Skeletal muscle satellite cell (primary cell): ENCODE results near the gene CALHM3.

Source experiments
- H3K27me3 ChIP-seq: 2 replicates; pipeline ENCODE4 v1.7.0; 2013; ENCODE audit warnings: low read length; ENCODE audit not compliant: control insufficient read depth, insufficient read depth
- H3K36me3 ChIP-seq: 2 replicates; pipeline ENCODE4 v1.7.0; 2013; ENCODE audit warnings: mild to moderate bottlenecking, control low read depth, low read length; ENCODE audit not compliant: insufficient read depth
- H3K4me1 ChIP-seq: 2 replicates; pipeline ENCODE4 v1.7.0; 2013; ENCODE audit warnings: low read length; ENCODE audit not compliant: control insufficient read depth, insufficient read depth
- H3K4me2 ChIP-seq: 2 replicates; pipeline ENCODE4 v1.7.0; 2013; ENCODE audit warnings: mild to moderate bottlenecking, low read length
- H3K4me3 ChIP-seq: 2 replicates; pipeline ENCODE4 v1.7.0; 2013; ENCODE audit warnings: low read length
- H3K9ac ChIP-seq: 2 replicates; pipeline ENCODE4 v1.7.0; 2013; ENCODE audit warnings: mild to moderate bottlenecking, low read depth, low read length, moderate library complexity
- H3K9me3 ChIP-seq: replicated peaks from 2 replicates; pipeline ENCODE4 v1.7.0; 2013; ENCODE audit warnings: mild to moderate bottlenecking, control low read depth, low read length

CALHM3 gene

GRCh38 chr10:103452506-103453230 is 26.4 kb downstream of the CALHM3 start:
- Histone ChIP-seq H3K9ac (peak overlapping the region; percentile 89), H3K4me2 (peak overlapping the region; percentile 95), H3K4me3 (peak overlapping the region; percentile 91), H3K36me3 (peaks cover 18% of the 10 kb centered on the region), H3K9me3 (no peaks in the 10 kb centered on the region), H3K27me3 (no peaks in the 10 kb centered on the region), H3K4me1 (peaks cover 39% of the 10 kb centered on the region)

GRCh38 chr10:103451831-103452505 is 27.1 kb downstream of the CALHM3 start, which contains the start of gene CALHM2:
Gene CALHM2 (minus strand): TSS chr10:103452370. CDS start chr10:103449941, 2,429 bp downstream.
- Histone ChIP-seq H3K9ac (peak within 1 kb of the TSS; percentile 89), H3K36me3 (peaks cover 25% of the 10 kb centered on the region), H3K4me3 (peak within 1 kb of the TSS; percentile 91), H3K4me2 (peak within 1 kb of the TSS; percentile 95), H3K9me3 (no peaks in the 10 kb centered on the region), H3K27me3 (no peaks in the 10 kb centered on the region), H3K4me1 (peaks cover 46% of the 10 kb centered on the region)

DNA sequence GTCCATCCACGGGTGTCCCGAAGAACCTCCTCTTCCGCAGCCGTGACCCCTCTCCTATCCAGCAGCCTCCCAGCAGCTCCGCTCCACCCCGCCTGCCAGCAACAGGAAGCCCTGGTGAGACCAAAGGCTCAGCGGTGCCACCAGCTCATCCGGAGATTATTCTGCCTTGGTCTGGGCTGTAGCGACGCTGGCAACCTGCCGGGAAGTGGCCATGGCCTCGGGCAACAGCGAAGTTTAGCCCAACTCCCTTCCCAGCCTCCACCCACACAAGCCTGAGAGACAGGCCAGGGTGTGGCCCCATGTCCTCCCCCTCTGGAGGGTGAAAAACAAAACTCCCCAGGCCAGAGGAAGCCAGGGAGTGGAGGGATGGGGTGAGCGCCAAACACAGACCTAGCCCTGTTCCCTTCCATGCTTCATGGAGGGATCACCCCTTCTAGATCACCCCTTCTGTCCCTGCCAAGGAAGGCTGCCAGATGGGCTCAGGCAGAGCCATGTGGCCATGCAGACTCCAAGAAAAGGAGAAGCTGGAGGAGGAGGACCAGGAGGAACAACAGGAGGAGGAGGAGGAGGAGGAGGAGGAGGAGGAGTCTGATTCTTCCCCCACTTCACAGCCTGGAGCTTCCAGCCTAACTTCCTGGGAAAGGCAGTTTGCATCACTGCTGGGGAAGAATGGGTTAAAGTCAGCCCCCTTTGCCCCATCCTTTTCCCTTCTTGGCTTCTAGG is 27.8 kb downstream of the CALHM3 start:
- peak overlapping the region; percentile 89 for H3K9ac ChIP-seq
- H3K4me2 ChIP-seq = peak overlapping the region; percentile 95
- peak overlapping the region; percentile 91 for H3K4me3 ChIP-seq
- peaks cover 53% of the 10 kb centered on the region for H3K4me1 ChIP-seq
- H3K27me3 ChIP-seq = no peaks in the 10 kb centered on the region
- H3K36me3 ChIP-seq = peaks cover 33% of the 10 kb centered on the region
- no peaks in the 10 kb centered on the region for H3K9me3 ChIP-seq

GRCh38 chr10:103450201-103450695 is 28.8 kb downstream of the CALHM3 start:
- Histone ChIP-seq H3K9ac (peak overlapping the region; percentile 89), H3K27me3 (no peaks in the 10 kb centered on the region), H3K4me1 (peaks cover 61% of the 10 kb centered on the region), H3K9me3 (no peaks in the 10 kb centered on the region), H3K4me2 (peak overlapping the region; percentile 95), H3K4me3 (peak overlapping the region; percentile 91), H3K36me3 (peaks cover 41% of the 10 kb centered on the region)

- peaks cover 48% of the 10 kb centered on the region for H3K36me3 ChIP-seq
- H3K4me3 ChIP-seq = peak overlapping the region; percentile 91
- no peaks in the 10 kb centered on the region for H3K27me3 ChIP-seq
- H3K9me3 ChIP-seq = no peaks in the 10 kb centered on the region
- peak overlapping the region; percentile 95 for H3K4me2 ChIP-seq
- H3K9ac ChIP-seq = no peak overlapping the region
- peaks cover 61% of the 10 kb centered on the region for H3K4me1 ChIP-seq
Observed at GRCh38 chr10:103449208-103450144, 29.6 kb downstream of the CALHM3 start.

DNA sequence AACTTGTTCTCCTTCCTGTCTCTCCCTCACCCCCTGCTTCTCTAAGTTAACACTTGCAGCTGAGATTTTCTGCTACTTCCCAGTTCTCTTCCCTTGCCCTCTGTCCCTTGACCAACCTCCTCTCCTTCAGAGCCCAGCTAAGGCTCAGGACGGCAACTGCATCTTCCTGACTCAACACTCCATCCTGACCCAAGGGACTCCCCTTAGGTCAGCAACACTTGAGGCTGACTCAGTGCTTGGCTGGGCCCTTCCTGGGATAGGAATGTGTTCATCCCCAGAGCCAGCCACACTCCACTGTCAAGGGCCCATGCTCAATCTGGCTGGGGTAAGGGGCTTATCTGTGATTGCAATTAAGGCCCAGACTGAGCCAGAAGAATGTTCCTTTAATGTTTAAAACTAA is 30.3 kb downstream of the CALHM3 start:
- Histone ChIP-seq H3K4me2 (peak overlapping the region; percentile 55), H3K4me1 (peaks cover 61% of the 10 kb centered on the region), H3K36me3 (peaks cover 56% of the 10 kb centered on the region), H3K9me3 (no peaks in the 10 kb centered on the region), H3K9ac (no peak overlapping the region), H3K27me3 (no peaks in the 10 kb centered on the region), H3K4me3 (peak overlapping the region; percentile 27)

DNA sequence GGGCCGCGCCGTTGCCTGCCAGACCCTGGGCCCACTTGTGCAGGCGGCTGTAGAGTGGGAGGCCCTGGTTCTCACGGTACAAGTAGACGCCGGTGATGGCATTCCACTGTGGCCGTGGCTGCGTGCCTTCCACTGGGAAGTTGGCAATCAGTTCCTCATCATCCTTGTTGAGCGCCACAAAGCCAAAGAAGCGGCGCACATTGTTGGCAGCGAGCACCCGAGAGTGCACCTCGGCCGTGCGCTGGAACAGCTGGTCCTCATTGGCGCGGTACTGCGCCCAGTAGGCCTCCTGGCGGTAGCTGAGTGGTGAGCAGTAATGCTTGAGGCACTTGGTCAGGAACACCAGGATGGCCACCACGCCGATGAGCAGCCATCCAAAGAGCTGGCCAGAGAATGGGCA is 31.9 kb downstream of the CALHM3 start:
- H3K36me3 ChIP-seq = peaks cover 71% of the 10 kb centered on the region
- no peaks in the 10 kb centered on the region for H3K27me3 ChIP-seq
- no peak overlapping the region for H3K9ac ChIP-seq
- H3K9me3 ChIP-seq = no peaks in the 10 kb centered on the region
- H3K4me2 ChIP-seq = no peak overlapping the region
- no peak overlapping the region for H3K4me3 ChIP-seq
- peaks cover 56% of the 10 kb centered on the region for H3K4me1 ChIP-seq

DNA sequence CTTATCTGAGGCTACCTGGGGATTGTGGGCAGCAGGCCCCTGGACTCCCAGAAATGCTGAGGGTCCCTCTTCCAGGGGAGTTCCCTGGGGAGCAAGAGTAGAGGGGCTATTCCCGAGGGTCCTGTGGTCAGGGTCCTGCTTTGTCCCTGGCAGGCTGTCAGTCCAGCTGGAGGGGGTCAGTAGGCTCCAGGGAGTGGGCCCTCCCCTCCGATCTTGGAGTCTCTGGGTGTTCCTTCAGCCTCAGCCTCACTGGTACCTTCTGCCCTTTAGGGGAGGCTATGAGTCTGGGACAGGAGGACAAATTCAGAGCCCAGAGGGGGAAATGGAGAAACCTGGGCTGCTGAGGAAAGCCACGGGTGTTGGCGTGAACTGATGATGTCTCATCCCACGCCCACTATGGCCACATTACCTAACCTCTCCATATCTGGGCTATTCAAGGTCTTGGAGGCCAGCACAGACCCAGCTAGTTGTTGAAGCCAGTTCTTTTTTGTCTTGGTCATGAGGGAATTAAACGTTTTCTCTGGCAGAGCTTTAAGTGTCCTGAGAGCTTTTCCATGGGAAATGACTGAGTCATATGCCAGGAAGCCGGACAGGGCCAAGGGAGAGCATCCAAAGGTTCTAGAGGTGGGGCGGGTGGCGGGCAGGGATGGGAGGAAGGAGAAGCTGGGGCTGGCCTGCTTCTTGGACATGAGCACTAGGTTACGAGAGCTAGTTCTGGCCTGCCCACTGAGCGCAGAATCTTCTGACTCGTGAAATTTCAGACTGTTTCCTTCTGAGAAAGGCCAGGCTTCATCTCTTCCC is 33.1 kb downstream of the CALHM3 start:
- H3K9me3 ChIP-seq = no peaks in the 10 kb centered on the region
- H3K27me3 ChIP-seq = no peaks in the 10 kb centered on the region
- peaks cover 84% of the 10 kb centered on the region for H3K36me3 ChIP-seq
- no peak overlapping the region for H3K4me3 ChIP-seq
- peak overlapping the region; percentile 67 for H3K9ac ChIP-seq
- H3K4me2 ChIP-seq = peak overlapping the region; percentile 23
- peaks cover 58% of the 10 kb centered on the region for H3K4me1 ChIP-seq

DNA sequence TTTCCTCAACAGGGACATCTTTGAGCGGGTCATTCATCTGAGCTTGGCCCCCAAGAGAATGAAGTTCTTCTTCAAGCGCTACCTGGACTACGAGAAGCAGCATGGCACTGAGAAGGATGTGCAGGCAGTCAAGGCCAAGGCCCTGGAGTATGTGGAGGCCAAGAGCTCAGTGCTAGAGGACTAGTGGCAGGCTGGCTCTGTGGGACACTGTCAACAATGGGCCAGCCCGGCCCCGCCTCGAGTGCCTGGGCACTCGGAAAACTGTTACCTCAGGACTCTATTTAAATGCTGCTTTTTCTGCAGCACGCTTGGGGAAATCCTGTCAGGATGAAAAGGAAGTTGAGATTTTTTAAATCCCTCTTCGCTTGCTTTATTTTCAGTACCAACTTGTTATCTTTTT is 33.7 kb downstream of the CALHM3 start:
- Histone ChIP-seq H3K4me3 (no peak overlapping the region), H3K27me3 (no peaks in the 10 kb centered on the region), H3K9me3 (no peaks in the 10 kb centered on the region), H3K4me1 (peaks cover 52% of the 10 kb centered on the region), H3K36me3 (peaks cover 88% of the 10 kb centered on the region), H3K4me2 (no peak overlapping the region), H3K9ac (peak overlapping the region; percentile 67)

DNA sequence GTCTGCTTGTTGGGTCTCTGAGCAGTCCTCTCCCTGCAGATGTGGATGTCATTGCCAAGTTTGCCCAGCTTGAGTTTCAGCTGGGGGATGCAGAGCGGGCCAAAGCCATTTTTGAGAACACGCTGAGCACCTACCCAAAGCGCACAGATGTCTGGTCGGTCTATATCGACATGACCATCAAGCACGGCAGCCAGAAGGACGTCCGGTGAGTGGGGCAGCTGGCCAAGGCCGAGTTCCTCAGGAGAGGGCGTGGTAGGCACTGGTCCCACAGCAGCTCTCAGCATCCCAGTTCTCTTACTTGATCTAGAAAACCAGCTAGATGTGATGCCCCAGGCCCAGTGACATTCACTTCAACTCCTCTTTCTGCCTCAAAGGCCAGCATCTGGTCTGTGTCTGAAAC is 34.6 kb downstream of the CALHM3 start:
- Histone ChIP-seq H3K36me3 (peaks cover 88% of the 10 kb centered on the region), H3K4me3 (no peak overlapping the region), H3K9me3 (no peaks in the 10 kb centered on the region)

More for the DNA sequence above, 34.6 kb downstream of the CALHM3 start:
- Histone ChIP-seq H3K4me2 (no peak overlapping the region), H3K9ac (no peak overlapping the region), H3K4me1 (peaks cover 44% of the 10 kb centered on the region), H3K27me3 (no peaks in the 10 kb centered on the region)
